ENCODE measurements around the gene PLET1. TPM values are rescaled to one million over a fixed set of nuclear protein-coding genes. Genes with fewer than 3 reads are reported as not detected.

The PLET1 gene
- total and polyA plus RNA-seq, 2 of the 8 experiments (the other 6 are each of a cell fraction or from before 2014, with no cell fraction given): not detected

- H3K56ac ChIP-seq (replicated peaks; ENCODE audit: insufficient read length, low read depth, low read length): no peak overlapping the region
- FAIRE-seq (no peak), DNase-seq (ENCODE audit: low read depth in 1 of 2, low spot score in 2 of 2) (no peak)
- no peak overlapping the region for H3K4me2 ChIP-seq (ENCODE audit: insufficient read depth in 1 of 2, low read depth in 2 of 2, low read length in 2 of 2)
- H2BK5ac ChIP-seq (ENCODE audit: low read depth, low read length): no peak overlapping the region
- peaks cover 2 to 36% (median 16%) of the 10 kb centered on the region in 4 experiments; a peak in 7 of 8 replicates for H3K36me3 ChIP-seq (ENCODE audit: control insufficient read depth in 2 of 4, insufficient read depth in 4 of 4, low read length in 3 of 4)
- H3K79me2 ChIP-seq (ENCODE audit: control insufficient read depth in 1 of 2, insufficient read depth in 2 of 2, low read length in 2 of 2): no peaks in the 10 kb centered on the region
- no peak overlapping the region for H3K4me3 ChIP-seq (ENCODE audit: extremely low read depth in 1 of 4, insufficient read depth in 2 of 4, low read depth in 3 of 4, low read length in 4 of 4)
- no peak for TF ChIP-seq MAX (IDR thresholded peaks at IDR 0.05)
- TF ChIP-seq POLR2A (IDR thresholded peaks at IDR 0.05; ENCODE audit: control extremely low read depth in 1 of 2, low read depth in 2 of 2, low read length in 2 of 2): no peak
- TF ChIP-seq BRCA1 (IDR thresholded peaks at IDR 0.05; ENCODE audit: low read depth, low read length): no peak
- no peak for TF ChIP-seq EZH2 (IDR thresholded peaks at IDR 0.05; ENCODE audit: low read depth, low read length, severe bottlenecking)
- TF ChIP-seq TBP (IDR thresholded peaks at IDR 0.05; ENCODE audit: low read depth, low read length): no peak
- no peak overlapping the region for H2BK20ac ChIP-seq (ENCODE audit: low read length)
- POLR2A ChIA-PET (ENCODE audit: partially characterized antibody): interaction anchor here (1.9 kb wide), 1 partner anchor 10 kb away, joined by 5 read pairs; the partner anchor contains the start of gene PTS
- WGBS, 2 experiments (ENCODE audit: extremely low coverage in 1 of 2, insufficient coverage in 1 of 2, insufficient read length in 1 of 2, insufficient replicate concordance in 2 of 2, low coverage in 1 of 2, low lambda C conversion rate in 2 of 2, missing lambda C conversion rate in 1 of 2): 91% methylated on average over 8 of the region's 8 CpGs; no CpG with 5 or more reads in 1 of the 2 experiments
- no peak overlapping the region for H2BK120ac ChIP-seq (replicated peaks; ENCODE audit: low read depth, low read length)
- no peak overlapping the region for H2AFZ ChIP-seq (ENCODE audit: low read length)
- no peak overlapping the region for H2BK12ac ChIP-seq (ENCODE audit: low read depth, low read length)
- no peak overlapping the region for H3K4ac ChIP-seq (replicated peaks; ENCODE audit: insufficient read length, low read depth, low read length)
- no peak overlapping the region for H3K18ac ChIP-seq (ENCODE audit: extremely low read depth, low read length)
- no peaks in the 10 kb centered on the region for H3K27me3 ChIP-seq (replicated peaks in 1 of 4; ENCODE audit: control insufficient read depth in 3 of 4, extremely low read depth in 1 of 4, insufficient read depth in 3 of 4, low read length in 3 of 4)
- H4K8ac ChIP-seq (ENCODE audit: extremely low read depth, insufficient read depth, low read length): no peak overlapping the region
- no peak overlapping the region for H3K14ac ChIP-seq (ENCODE audit: insufficient read length)
- H2BK15ac ChIP-seq (ENCODE audit: low read length): no peak overlapping the region
- H4K5ac ChIP-seq (ENCODE audit: insufficient read length, low read depth, low read length): no peak overlapping the region
- no peaks in the 10 kb centered on the region for H3K4me1 ChIP-seq (replicated peaks in 1 of 4; ENCODE audit: control insufficient read depth in 3 of 4, insufficient read depth in 4 of 4, low read length in 3 of 4)
- no peak overlapping the region for H3K9ac ChIP-seq (replicated peaks in 1 of 4; ENCODE audit: extremely low read depth in 1 of 4, low read depth in 3 of 4, low read length in 3 of 4)
- CTCF ChIA-PET (ENCODE audit: partially characterized antibody): no interaction called here
- no peaks in the 10 kb centered on the region for H3K79me1 ChIP-seq (ENCODE audit: low read depth, low read length)
- H3K9me3 ChIP-seq (ENCODE audit: insufficient read depth in 2 of 2, low read depth in 1 of 2, low read length in 1 of 2): no peaks in the 10 kb centered on the region
- no peaks in the 10 kb centered on the region for H4K20me1 ChIP-seq (replicated peaks in 1 of 2; ENCODE audit: control insufficient read depth in 1 of 2, insufficient read depth in 2 of 2, low read length in 2 of 2)
- no peaks in the 10 kb centered on the region for H3K23me2 ChIP-seq (ENCODE audit: low read depth, low read length)
- H2AK5ac ChIP-seq (ENCODE audit: low read depth, low read length): no peak overlapping the region
- H4K91ac ChIP-seq (replicated peaks; ENCODE audit: insufficient read length, low read length): no peak overlapping the region
- H3K27ac ChIP-seq (ENCODE audit: low read depth, low read length): no peak overlapping the region
- no peak overlapping the region for H3K23ac ChIP-seq (ENCODE audit: insufficient read length)
These were observed 24.8 kb downstream of the PLET1 start for GRCh38 chr11:112235750-112236390.
